Measurements from ENCODE around the gene CNTNAP5. TPM values are rescaled to one million over a fixed set of nuclear protein-coding genes. Genes with fewer than 3 reads are reported as not detected.

The CNTNAP5 gene
- total RNA-seq, 1 experiment from 2014 or later: not detected

DNA sequence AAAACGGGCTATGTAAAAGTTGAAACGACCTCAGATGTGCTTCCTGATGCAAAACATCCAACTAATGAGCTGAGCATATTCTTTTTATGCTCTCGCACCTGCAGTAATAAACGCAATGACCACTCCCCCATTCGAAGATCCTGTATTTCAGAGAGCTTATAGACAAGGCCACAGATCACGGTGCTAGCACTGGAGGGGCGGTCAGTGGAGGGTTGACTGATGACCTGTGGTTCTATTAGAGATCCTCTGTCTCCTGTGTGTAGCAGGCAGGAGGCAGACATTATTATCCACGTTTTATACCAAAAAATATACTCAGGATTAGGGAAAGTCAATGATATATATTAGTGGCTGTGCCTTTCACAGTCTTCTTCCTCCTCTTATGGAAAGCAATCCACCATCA, 457.0 kb downstream of the CNTNAP5 start:
- no peak for TF ChIP-seq EZH2 (IDR thresholded peaks at IDR 0.05; ENCODE audit: borderline replicate concordance, low read depth, low read length, poor library complexity, severe bottlenecking)
- TF ChIP-seq, protein P1, sequence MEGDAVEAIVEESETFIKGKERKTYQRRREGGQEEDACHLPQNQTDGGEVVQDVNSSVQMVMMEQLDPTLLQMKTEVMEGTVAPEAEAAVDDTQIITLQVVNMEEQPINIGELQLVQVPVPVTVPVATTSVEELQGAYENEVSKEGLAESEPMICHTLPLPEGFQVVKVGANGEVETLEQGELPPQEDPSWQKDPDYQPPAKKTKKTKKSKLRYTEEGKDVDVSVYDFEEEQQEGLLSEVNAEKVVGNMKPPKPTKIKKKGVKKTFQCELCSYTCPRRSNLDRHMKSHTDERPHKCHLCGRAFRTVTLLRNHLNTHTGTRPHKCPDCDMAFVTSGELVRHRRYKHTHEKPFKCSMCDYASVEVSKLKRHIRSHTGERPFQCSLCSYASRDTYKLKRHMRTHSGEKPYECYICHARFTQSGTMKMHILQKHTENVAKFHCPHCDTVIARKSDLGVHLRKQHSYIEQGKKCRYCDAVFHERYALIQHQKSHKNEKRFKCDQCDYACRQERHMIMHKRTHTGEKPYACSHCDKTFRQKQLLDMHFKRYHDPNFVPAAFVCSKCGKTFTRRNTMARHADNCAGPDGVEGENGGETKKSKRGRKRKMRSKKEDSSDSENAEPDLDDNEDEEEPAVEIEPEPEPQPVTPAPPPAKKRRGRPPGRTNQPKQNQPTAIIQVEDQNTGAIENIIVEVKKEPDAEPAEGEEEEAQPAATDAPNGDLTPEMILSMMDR (conservative IDR thresholded peaks at IDR 0.05; ENCODE audit: low read depth, low read length): no peak
- Histone ChIP-seq H3K27ac (ENCODE audit: low read depth, low read length, poor library complexity, severe bottlenecking) (no peak overlapping the region), H3K9me3 (ENCODE audit: low read depth, low read length, poor library complexity, severe bottlenecking) (no peaks in the 10 kb centered on the region), H3K4me1 (ENCODE audit: insufficient read depth, low read length, poor library complexity, severe bottlenecking) (peaks cover 6% of the 10 kb centered on the region), H3K4me3 (ENCODE audit: low read depth, low read length, poor library complexity, severe bottlenecking) (no peak overlapping the region), H3K36me3 (ENCODE audit: insufficient read depth, low read length, poor library complexity, severe bottlenecking) (no peaks in the 10 kb centered on the region), H3K27me3 (replicated peaks; ENCODE audit: insufficient read depth, low read depth, low read length, poor library complexity) (no peaks in the 10 kb centered on the region)
- ChIA-PET CTCF (no interaction called here), POLR2A (ENCODE audit: low non-redundant PET) (no interaction called here)
- intact Hi-C loops (cut with micrococcal nuclease; ENCODE audit: unreplicated experiment): no loop called here
- no TSS peak for BruUV-seq (replicated peaks)
- DNase-seq (ENCODE audit: low spot score): no peak

GRCh38 chr2:124482551-124482950, 457.5 kb downstream of the CNTNAP5 start:
- Histone ChIP-seq H3K27me3 (replicated peaks; ENCODE audit: insufficient read depth, low read depth, low read length, poor library complexity) (no peaks in the 10 kb centered on the region), H3K36me3 (ENCODE audit: insufficient read depth, low read length, poor library complexity, severe bottlenecking) (no peaks in the 10 kb centered on the region), H3K4me3 (ENCODE audit: low read depth, low read length, poor library complexity, severe bottlenecking) (no peak overlapping the region), H3K4me1 (ENCODE audit: insufficient read depth, low read length, poor library complexity, severe bottlenecking) (peaks cover 6% of the 10 kb centered on the region), H3K9me3 (ENCODE audit: low read depth, low read length, poor library complexity, severe bottlenecking) (no peaks in the 10 kb centered on the region), H3K27ac (ENCODE audit: low read depth, low read length, poor library complexity, severe bottlenecking) (no peak overlapping the region)
- ChIA-PET POLR2A (ENCODE audit: low non-redundant PET) (no interaction called here), CTCF (no interaction called here)
- TF ChIP-seq EZH2 (IDR thresholded peaks at IDR 0.05; ENCODE audit: borderline replicate concordance, low read depth, low read length, poor library complexity, severe bottlenecking): no peak
- TF ChIP-seq, protein P1 (conservative IDR thresholded peaks at IDR 0.05; ENCODE audit: low read depth, low read length): no peak
- no TSS peak for BruUV-seq (replicated peaks)
- DNase-seq (ENCODE audit: low spot score): no peak
- intact Hi-C loops (cut with micrococcal nuclease; ENCODE audit: unreplicated experiment): no loop called here

- peaks cover 4% of the 10 kb centered on the region for H3K4me1 ChIP-seq (ENCODE audit: insufficient read depth, low read length, poor library complexity, severe bottlenecking)
- no TSS peak for BruUV-seq (replicated peaks)
- ChIA-PET POLR2A (ENCODE audit: low non-redundant PET) (no interaction called here), CTCF (no interaction called here)
- DNase-seq (ENCODE audit: low spot score): no peak
- intact Hi-C loops (cut with micrococcal nuclease; ENCODE audit: unreplicated experiment): no loop called here
- H3K9me3 ChIP-seq (ENCODE audit: low read depth, low read length, poor library complexity, severe bottlenecking): no peaks in the 10 kb centered on the region
- TF ChIP-seq, protein P1 (conservative IDR thresholded peaks at IDR 0.05; ENCODE audit: low read depth, low read length): no peak
- no peak for TF ChIP-seq EZH2 (IDR thresholded peaks at IDR 0.05; ENCODE audit: borderline replicate concordance, low read depth, low read length, poor library complexity, severe bottlenecking)
- H3K36me3 ChIP-seq (ENCODE audit: insufficient read depth, low read length, poor library complexity, severe bottlenecking): no peaks in the 10 kb centered on the region
- no peaks in the 10 kb centered on the region for H3K27me3 ChIP-seq (replicated peaks; ENCODE audit: insufficient read depth, low read depth, low read length, poor library complexity)
- H3K4me3 ChIP-seq (ENCODE audit: low read depth, low read length, poor library complexity, severe bottlenecking): no peak overlapping the region
- H3K27ac ChIP-seq (ENCODE audit: low read depth, low read length, poor library complexity, severe bottlenecking): no peak overlapping the region
These were observed 460.6 kb downstream of the CNTNAP5 start for GRCh38 chr2:124485659-124486058.
